HCT116 (cell line): ENCODE measurements around the gene LELP1. TPM values are rescaled to one million over a fixed set of nuclear protein-coding genes. Genes with fewer than 3 reads are reported as not detected.

Experiments
- ATAC-seq: fragments of 200-7000 bp; cut with Tn5 transposase; 2 replicates; pipeline ENCODE4 v1.9.1; 2020; ENCODE audit warnings: mild to moderate bottlenecking, moderate library complexity
- BruUV-seq: library from RNA; stranded (reverse); fragments of 400-500 nt; replicated peaks from 2 replicates; lab custom pipeline; 2021; lab: Mats Ljungman, UMichigan
- CTCF ChIA-PET: fragments of 300-600 bp; sonication (Branson Sonifier 250); formaldehyde crosslinking; loops from one replicate; lab custom pipeline; 2021; ENCODE audit warnings: antibody characterized with exemption; lab: Charles Lee
- POLR2A ChIA-PET: fragments of 300-600, 350-600 bp; sonication (Branson Sonifier 250); formaldehyde crosslinking; loops from one replicate; lab custom pipeline; 2021; ENCODE audit warnings: antibody characterized with exemption; lab: Charles Lee
- RAD21 ChIA-PET, 2 experiments: fragments of 300-600 bp; sonication (Branson Sonifier 250); formaldehyde crosslinking; loops; one replicate each; lab custom pipeline; 2023; ENCODE audit warnings: low total read pairs in 2 of 2; ENCODE audit not compliant: uncharacterized antibody in 2 of 2, unreplicated experiment in 2 of 2, low non-redundant PET in 1 of 2; lab: Charles Lee
- DNase-seq: peaks from one replicate; pipeline ENCODE4 v3.0.0-alpha.2; 2010; ENCODE audit warnings: low read depth, low spot score
- H2AFZ ChIP-seq: fragments of 200-600 bp; shearing (Covaris generic), sonication (generic); 2 replicates; pipeline ENCODE4 v1.6.1; 2017; ENCODE audit warnings: low read depth, mixed run types, mixed read lengths, antibody characterized with exemption, low read length; ENCODE audit not compliant: poor library complexity, severe bottlenecking
- H3K27ac ChIP-seq: 2 replicates; pipeline ENCODE4 v1.5.1; 2012; ENCODE audit warnings: low read depth, low read length
- H3K27me3 ChIP-seq: fragments of 200-600 bp; sonication (generic); 2 replicates; pipeline ENCODE4 v1.6.1; 2016; ENCODE audit warnings: mixed run types, low read length, mixed read lengths; ENCODE audit not compliant: insufficient read depth
- H3K36me3 ChIP-seq, 2 experiments: fragments of 200-500 bp in 1 of 2; fragments of 200-600 bp in 1 of 2; sonication (Bioruptor generic) in 1 of 2; sonication (generic) in 1 of 2; 2 replicates each; pipeline versions ENCODE4 v1.5.1 to v1.6.1; 2014 to 2016; ENCODE audit warnings: low read length in 2 of 2, inconsistent platforms in 1 of 2, mixed read lengths in 1 of 2, mixed run types in 1 of 2; ENCODE audit not compliant: insufficient read depth in 2 of 2, control insufficient read depth in 1 of 2
- H3K4me1 ChIP-seq, 2 experiments: fragments of 200-600 bp in 1 of 2; sonication (generic) in 1 of 2; 2 replicates each; pipeline versions ENCODE4 v1.5.1 to v1.6.1; 2012 to 2017; ENCODE audit warnings: low read length in 2 of 2, inconsistent platforms in 1 of 2, mild to moderate bottlenecking in 1 of 2, mixed read lengths in 1 of 2, mixed run types in 1 of 2, moderate library complexity in 1 of 2; ENCODE audit not compliant: insufficient read depth in 2 of 2, control insufficient read depth in 1 of 2
- H3K4me2 ChIP-seq: fragments of 200-600 bp; sonication (generic); 2 replicates; pipeline ENCODE4 v1.6.1; 2017; ENCODE audit warnings: mixed run types, low read length, mixed read lengths
- H3K4me3 ChIP-seq, 2 experiments: fragments of 200-600 bp in 1 of 2; sonication (generic) in 1 of 2; replicated peaks in 1 of 2; 2 replicates each; pipeline ENCODE4 v1.5.1; 2011 to 2016; ENCODE audit warnings: low read length in 2 of 2, control low read depth in 1 of 2, low read depth in 1 of 2, mild to moderate bottlenecking in 1 of 2, mixed read lengths in 1 of 2, mixed run types in 1 of 2
- H3K79me2 ChIP-seq: fragments of 200-600 bp; sonication (generic); 2 replicates; pipeline ENCODE4 v1.6.1; 2017; ENCODE audit warnings: mild to moderate bottlenecking, mixed run types, low read length, moderate library complexity, mixed read lengths; ENCODE audit not compliant: insufficient read depth
- H3K9ac ChIP-seq: fragments of 200-600 bp; sonication (generic); 2 replicates; pipeline ENCODE4 v1.6.1; 2016; ENCODE audit warnings: low read length, mixed read lengths
- H3K9me2 ChIP-seq: fragments of 200-600 bp; sonication (generic), shearing (Covaris generic); 2 replicates; pipeline ENCODE4 v1.6.1; 2017; ENCODE audit warnings: mixed run types, mild to moderate bottlenecking, moderate library complexity; ENCODE audit not compliant: insufficient read depth
- H3K9me3 ChIP-seq, 2 experiments: fragments of 200-500 bp in 1 of 2; fragments of 200-600 bp in 1 of 2; sonication (Bioruptor generic) in 1 of 2; sonication (generic) in 1 of 2; 2 replicates each; pipeline ENCODE4 v1.6.1; 2014 to 2017; ENCODE audit warnings: low read length in 2 of 2, mixed read lengths in 2 of 2, inconsistent platforms in 1 of 2, low read depth in 1 of 2, mild to moderate bottlenecking in 1 of 2, mixed run types in 1 of 2, moderate library complexity in 1 of 2; ENCODE audit not compliant: control insufficient read depth in 1 of 2, insufficient read depth in 1 of 2
- H4K20me1 ChIP-seq: fragments of 200-600 bp; sonication (generic), shearing (Covaris generic); 2 replicates; pipeline ENCODE4 v1.6.1; 2017; ENCODE audit warnings: mixed run types, mild to moderate bottlenecking, moderate library complexity; ENCODE audit not compliant: insufficient read depth
- CTCF ChIP-seq, 3 experiments: fragments of 200-600 bp in 1 of 3; sonication (generic) in 1 of 3; IDR thresholded peaks in 2 of 3; conservative IDR thresholded peaks in 1 of 3; 2 replicates each; pipeline ENCODE4 v1.5.1; 2012 to 2017; ENCODE audit warnings: low read depth in 2 of 3, low read length in 2 of 3, antibody characterized with exemption in 1 of 3, borderline replicate concordance in 1 of 3, control low read depth in 1 of 3, mild to moderate bottlenecking in 1 of 3, mixed read lengths in 1 of 3, mixed run types in 1 of 3, moderate library complexity in 1 of 3; ENCODE audit not compliant: insufficient read depth in 1 of 3
- EGR1 ChIP-seq: IDR thresholded peaks from 2 replicates; pipeline ENCODE4 v1.6.1; 2012; ENCODE audit warnings: low read depth
- EZH2phosphoT487 ChIP-seq: fragments of 200-600 bp; IDR thresholded peaks from 2 replicates; pipeline ENCODE4 v1.6.1; 2018; ENCODE audit warnings: antibody characterized with exemption, borderline replicate concordance
- FOSL1 ChIP-seq: IDR thresholded peaks from 2 replicates; pipeline ENCODE4 v1.6.1; 2012; ENCODE audit warnings: low read depth
- RAD21 ChIP-seq: IDR thresholded peaks from 2 replicates; pipeline ENCODE4 v1.6.1; 2012; ENCODE audit warnings: low read depth, mild to moderate bottlenecking
- TCF7L2 ChIP-seq: IDR thresholded peaks from 2 replicates; pipeline ENCODE4 v1.7.0; 2011; ENCODE audit warnings: borderline replicate concordance, inconsistent platforms; ENCODE audit not compliant: insufficient read depth, insufficient read length; ENCODE audit errors: extremely low read depth
- intact Hi-C: fragments of 100-400 bp; cut with micrococcal nuclease; formaldehyde crosslinking; loops from 2 replicates; pipeline ENCODE4 v1.10.0; 2022
- total RNA-seq: library from RNA; stranded (reverse); gene quantifications from one replicate; pipeline ENCODE4 v1.2.1, GENCODE V29; 2021; ENCODE audit not compliant: unreplicated experiment

The LELP1 gene
- total RNA-seq, 1 experiment from 2014 or later, result not detected

- TF ChIP-seq EZH2phosphoT487 (no peak), CTCF (IDR thresholded peaks at IDR 0.05 in 2 of 3, conservative IDR thresholded peaks at IDR 0.05 in 1 of 3; ENCODE audit: borderline replicate concordance in 1 of 3, insufficient read depth in 1 of 3, low read depth in 2 of 3, low read length in 2 of 3) (peak; percentile 29 to 48 (median 41); a peak in 5 of 6 replicates), RAD21 (peak; percentile 35)
- no peaks in the 10 kb centered on the region for H3K4me1 ChIP-seq
- H2AFZ ChIP-seq, result no peak overlapping the region
- ChIA-PET POLR2A (no interaction called here), RAD21 (no interaction called here), CTCF (interaction anchor here (0.6 to 2.2 kb wide), 2 partner anchors 10 to 333 kb away, joined by 3 to 8 read pairs; no protein-coding TSS in a partner anchor)
- no peaks in the 10 kb centered on the region for H3K9me3 ChIP-seq
- no peaks in the 10 kb centered on the region for H3K36me3 ChIP-seq
- H3K79me2 ChIP-seq, result no peaks in the 10 kb centered on the region
- H3K9me2 ChIP-seq, result no peaks in the 10 kb centered on the region; the same call in 1 of the 2 replicates
- no peak overlapping the region for H3K4me2 ChIP-seq
- DNase-seq, result peak; percentile 4
- no peak overlapping the region for H3K27ac ChIP-seq
- no peak overlapping the region for H3K9ac ChIP-seq
- H4K20me1 ChIP-seq, result no peaks in the 10 kb centered on the region
- peak; percentile 86 for ATAC-seq
- intact Hi-C loops, result loop anchor here (5.0 kb wide), 1 partner anchor 39 kb away; no protein-coding TSS in a partner anchor
- no peak overlapping the region for H3K4me3 ChIP-seq
- H3K27me3 ChIP-seq, result peaks cover 10% of the 10 kb centered on the region; the same call in 1 of the 2 replicates
- no TSS peak for BruUV-seq
Measured at GRCh38 chr1:153238527-153238926, 35.3 kb downstream of the LELP1 start.

GRCh38 chr1:153242160-153242559 is 38.9 kb downstream of the LELP1 start:
- ChIA-PET RAD21 (no interaction called here), POLR2A (interaction anchor here (0.7 kb wide), 1 partner anchor 29 kb away, joined by 3 read pairs; no protein-coding TSS in a partner anchor), CTCF (no interaction called here)
- no peaks in the 10 kb centered on the region; a peak in 1 of 4 replicates for H3K9me3 ChIP-seq
- ATAC-seq (no peak), DNase-seq (no peak)
- H3K9me2 ChIP-seq, result no peaks in the 10 kb centered on the region; the same call in 1 of the 2 replicates
- BruUV-seq, result no TSS peak
- peaks cover 16% of the 10 kb centered on the region; the same call in 1 of the 2 replicates for H3K27me3 ChIP-seq
- H3K36me3 ChIP-seq, result no peaks in the 10 kb centered on the region
- no peak overlapping the region for H3K9ac ChIP-seq
- no peaks in the 10 kb centered on the region for H4K20me1 ChIP-seq
- no peak for TF ChIP-seq FOSL1
- no peak for TF ChIP-seq CTCF (IDR thresholded peaks at IDR 0.05 in 2 of 3, conservative IDR thresholded peaks at IDR 0.05 in 1 of 3; ENCODE audit: borderline replicate concordance in 1 of 3, insufficient read depth in 1 of 3, low read depth in 2 of 3, low read length in 2 of 3)
- no peak for TF ChIP-seq TCF7L2
- TF ChIP-seq EGR1, result no peak
- no peaks in the 10 kb centered on the region for H3K4me1 ChIP-seq
- no peak overlapping the region for H3K4me3 ChIP-seq
- H3K4me2 ChIP-seq, result no peak overlapping the region
- H3K27ac ChIP-seq, result no peak overlapping the region
- H2AFZ ChIP-seq, result no peak overlapping the region
- intact Hi-C loops, result no loop called here
- no peaks in the 10 kb centered on the region for H3K79me2 ChIP-seq
